Liver (tissue), 3 donors: Measurements from ENCODE around the gene PCDH19.

ENCODE experiments used
- GABPA ChIP-seq, 2 donors: IDR thresholded peaks in 1 of 2; conservative IDR thresholded peaks in 1 of 2; 2 replicates each; pipeline ENCODE4 v1.6.1; 2016; ENCODE audit warnings: antibody characterized with exemption in 2 of 2, mild to moderate bottlenecking in 1 of 2, moderate library complexity in 1 of 2
- HNF4G ChIP-seq: IDR thresholded peaks from 2 replicates; pipeline ENCODE4 v1.6.1; 2016; ENCODE audit warnings: antibody characterized with exemption
- RAD21 ChIP-seq, 2 donors: IDR thresholded peaks; 2 replicates each; pipeline ENCODE4 v1.6.1; 2016; ENCODE audit warnings: antibody characterized with exemption in 2 of 2, mild to moderate bottlenecking in 2 of 2
- RXRA ChIP-seq, 2 donors: IDR thresholded peaks; 2 replicates each; pipeline ENCODE4 v1.6.1; 2017 to 2018; ENCODE audit warnings: antibody characterized with exemption in 2 of 2, mild to moderate bottlenecking in 1 of 2
- SP1 ChIP-seq: IDR thresholded peaks from 2 replicates; pipeline ENCODE4 v1.6.1; 2018; ENCODE audit warnings: antibody characterized with exemption, mild to moderate bottlenecking
- TAF1 ChIP-seq: conservative IDR thresholded peaks from 2 replicates; pipeline ENCODE4 v1.6.1; 2016; ENCODE audit warnings: antibody characterized with exemption, mild to moderate bottlenecking
- YY1 ChIP-seq: IDR thresholded peaks from 2 replicates; pipeline ENCODE4 v1.6.1; 2016; ENCODE audit warnings: antibody characterized with exemption, mild to moderate bottlenecking
- TF ChIP-seq, protein P1 (sequence below): fragments of 150-350 bp; IDR thresholded peaks from 2 replicates; pipeline ENCODE4 v1.5.1; 2017; ENCODE audit warnings: improper control_type of control experiment, low read depth, low read length; ENCODE audit not compliant: missing input control
- TF ChIP-seq, protein P2 (sequence below): IDR thresholded peaks from 2 replicates; pipeline ENCODE4 v1.6.1; 2016; ENCODE audit warnings: antibody characterized with exemption, mild to moderate bottlenecking
- TF ChIP-seq, protein P3 (sequence below): IDR thresholded peaks from 2 replicates; pipeline ENCODE4 v1.6.1; 2016; ENCODE audit warnings: antibody characterized with exemption
- TF ChIP-seq, protein P4 (sequence below): IDR thresholded peaks from 2 replicates; pipeline ENCODE4 v1.6.1; 2016; ENCODE audit warnings: antibody characterized with exemption
- TF ChIP-seq, protein P5 (sequence below): IDR thresholded peaks from 2 replicates; pipeline ENCODE4 v1.6.1; 2016; ENCODE audit warnings: antibody characterized with exemption
- donor health status: healthy.
- donor health status: healthy.

DNA sequence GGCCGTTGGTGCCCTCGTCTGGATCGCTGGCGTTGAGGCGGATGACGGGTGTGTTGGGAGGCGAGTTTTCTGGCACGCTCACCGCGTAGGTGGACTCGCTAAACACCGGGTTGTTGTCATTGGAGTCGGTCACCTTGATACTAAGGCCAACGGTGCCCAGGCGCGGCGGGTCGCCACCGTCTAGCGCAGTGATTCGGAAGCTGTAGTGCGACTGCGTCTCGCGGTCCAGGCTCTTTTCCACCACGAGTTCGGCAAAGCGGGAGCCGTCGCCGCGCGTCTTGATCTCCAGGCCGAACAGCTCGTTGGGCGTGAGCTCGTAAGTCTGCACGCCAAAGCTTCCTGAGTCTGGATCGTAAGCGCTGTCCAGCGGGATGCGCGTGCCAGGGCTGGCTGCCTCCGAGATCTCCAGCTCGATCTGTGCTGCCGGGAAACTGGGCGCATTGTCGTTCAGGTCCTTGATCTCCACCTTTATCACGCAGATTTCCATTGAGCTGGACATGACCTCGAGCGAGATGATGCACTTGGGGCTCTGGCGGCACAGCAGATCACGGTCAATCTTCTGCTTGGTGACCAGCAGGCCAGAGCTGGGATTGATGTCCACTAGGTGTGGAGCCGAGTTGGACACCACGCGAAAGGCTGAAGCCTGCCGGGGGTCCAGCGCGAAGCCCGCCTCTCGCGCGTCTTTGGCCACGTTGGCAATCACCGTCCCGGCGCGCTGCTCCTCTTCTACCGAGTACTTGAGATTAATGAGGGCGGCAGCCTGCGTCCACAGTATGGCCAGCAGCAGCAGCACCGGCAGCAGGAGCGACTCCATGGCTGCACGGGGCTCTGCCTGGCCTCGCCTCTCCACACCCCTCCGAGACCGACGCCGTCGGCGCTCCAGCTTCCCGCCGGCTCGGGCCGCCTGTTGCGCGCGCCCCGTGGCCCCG, 2.0 kb downstream of the PCDH19 start:
- TF ChIP-seq, protein P1, sequence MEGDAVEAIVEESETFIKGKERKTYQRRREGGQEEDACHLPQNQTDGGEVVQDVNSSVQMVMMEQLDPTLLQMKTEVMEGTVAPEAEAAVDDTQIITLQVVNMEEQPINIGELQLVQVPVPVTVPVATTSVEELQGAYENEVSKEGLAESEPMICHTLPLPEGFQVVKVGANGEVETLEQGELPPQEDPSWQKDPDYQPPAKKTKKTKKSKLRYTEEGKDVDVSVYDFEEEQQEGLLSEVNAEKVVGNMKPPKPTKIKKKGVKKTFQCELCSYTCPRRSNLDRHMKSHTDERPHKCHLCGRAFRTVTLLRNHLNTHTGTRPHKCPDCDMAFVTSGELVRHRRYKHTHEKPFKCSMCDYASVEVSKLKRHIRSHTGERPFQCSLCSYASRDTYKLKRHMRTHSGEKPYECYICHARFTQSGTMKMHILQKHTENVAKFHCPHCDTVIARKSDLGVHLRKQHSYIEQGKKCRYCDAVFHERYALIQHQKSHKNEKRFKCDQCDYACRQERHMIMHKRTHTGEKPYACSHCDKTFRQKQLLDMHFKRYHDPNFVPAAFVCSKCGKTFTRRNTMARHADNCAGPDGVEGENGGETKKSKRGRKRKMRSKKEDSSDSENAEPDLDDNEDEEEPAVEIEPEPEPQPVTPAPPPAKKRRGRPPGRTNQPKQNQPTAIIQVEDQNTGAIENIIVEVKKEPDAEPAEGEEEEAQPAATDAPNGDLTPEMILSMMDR = no peak
- TF ChIP-seq, protein P2, sequence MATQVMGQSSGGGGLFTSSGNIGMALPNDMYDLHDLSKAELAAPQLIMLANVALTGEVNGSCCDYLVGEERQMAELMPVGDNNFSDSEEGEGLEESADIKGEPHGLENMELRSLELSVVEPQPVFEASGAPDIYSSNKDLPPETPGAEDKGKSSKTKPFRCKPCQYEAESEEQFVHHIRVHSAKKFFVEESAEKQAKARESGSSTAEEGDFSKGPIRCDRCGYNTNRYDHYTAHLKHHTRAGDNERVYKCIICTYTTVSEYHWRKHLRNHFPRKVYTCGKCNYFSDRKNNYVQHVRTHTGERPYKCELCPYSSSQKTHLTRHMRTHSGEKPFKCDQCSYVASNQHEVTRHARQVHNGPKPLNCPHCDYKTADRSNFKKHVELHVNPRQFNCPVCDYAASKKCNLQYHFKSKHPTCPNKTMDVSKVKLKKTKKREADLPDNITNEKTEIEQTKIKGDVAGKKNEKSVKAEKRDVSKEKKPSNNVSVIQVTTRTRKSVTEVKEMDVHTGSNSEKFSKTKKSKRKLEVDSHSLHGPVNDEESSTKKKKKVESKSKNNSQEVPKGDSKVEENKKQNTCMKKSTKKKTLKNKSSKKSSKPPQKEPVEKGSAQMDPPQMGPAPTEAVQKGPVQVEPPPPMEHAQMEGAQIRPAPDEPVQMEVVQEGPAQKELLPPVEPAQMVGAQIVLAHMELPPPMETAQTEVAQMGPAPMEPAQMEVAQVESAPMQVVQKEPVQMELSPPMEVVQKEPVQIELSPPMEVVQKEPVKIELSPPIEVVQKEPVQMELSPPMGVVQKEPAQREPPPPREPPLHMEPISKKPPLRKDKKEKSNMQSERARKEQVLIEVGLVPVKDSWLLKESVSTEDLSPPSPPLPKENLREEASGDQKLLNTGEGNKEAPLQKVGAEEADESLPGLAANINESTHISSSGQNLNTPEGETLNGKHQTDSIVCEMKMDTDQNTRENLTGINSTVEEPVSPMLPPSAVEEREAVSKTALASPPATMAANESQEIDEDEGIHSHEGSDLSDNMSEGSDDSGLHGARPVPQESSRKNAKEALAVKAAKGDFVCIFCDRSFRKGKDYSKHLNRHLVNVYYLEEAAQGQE = no peak
- TF ChIP-seq TAF1 = no peak
- TF ChIP-seq, protein P3, sequence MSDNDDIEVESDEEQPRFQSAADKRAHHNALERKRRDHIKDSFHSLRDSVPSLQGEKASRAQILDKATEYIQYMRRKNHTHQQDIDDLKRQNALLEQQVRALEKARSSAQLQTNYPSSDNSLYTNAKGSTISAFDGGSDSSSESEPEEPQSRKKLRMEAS = no peak
- no peak for TF ChIP-seq YY1
- TF ChIP-seq, protein P4, sequence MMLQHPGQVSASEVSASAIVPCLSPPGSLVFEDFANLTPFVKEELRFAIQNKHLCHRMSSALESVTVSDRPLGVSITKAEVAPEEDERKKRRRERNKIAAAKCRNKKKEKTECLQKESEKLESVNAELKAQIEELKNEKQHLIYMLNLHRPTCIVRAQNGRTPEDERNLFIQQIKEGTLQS = no peak
- TF ChIP-seq GABPA (IDR thresholded peaks at IDR 0.05 in 1 of 2, conservative IDR thresholded peaks at IDR 0.05 in 1 of 2) = no peak
- no peak for TF ChIP-seq RXRA (IDR thresholded peaks at IDR 0.05)
- TF ChIP-seq SP1 = no peak
- no peak for TF ChIP-seq HNF4G
- TF ChIP-seq RAD21 (IDR thresholded peaks at IDR 0.05) = no peak
- TF ChIP-seq, protein P5, sequence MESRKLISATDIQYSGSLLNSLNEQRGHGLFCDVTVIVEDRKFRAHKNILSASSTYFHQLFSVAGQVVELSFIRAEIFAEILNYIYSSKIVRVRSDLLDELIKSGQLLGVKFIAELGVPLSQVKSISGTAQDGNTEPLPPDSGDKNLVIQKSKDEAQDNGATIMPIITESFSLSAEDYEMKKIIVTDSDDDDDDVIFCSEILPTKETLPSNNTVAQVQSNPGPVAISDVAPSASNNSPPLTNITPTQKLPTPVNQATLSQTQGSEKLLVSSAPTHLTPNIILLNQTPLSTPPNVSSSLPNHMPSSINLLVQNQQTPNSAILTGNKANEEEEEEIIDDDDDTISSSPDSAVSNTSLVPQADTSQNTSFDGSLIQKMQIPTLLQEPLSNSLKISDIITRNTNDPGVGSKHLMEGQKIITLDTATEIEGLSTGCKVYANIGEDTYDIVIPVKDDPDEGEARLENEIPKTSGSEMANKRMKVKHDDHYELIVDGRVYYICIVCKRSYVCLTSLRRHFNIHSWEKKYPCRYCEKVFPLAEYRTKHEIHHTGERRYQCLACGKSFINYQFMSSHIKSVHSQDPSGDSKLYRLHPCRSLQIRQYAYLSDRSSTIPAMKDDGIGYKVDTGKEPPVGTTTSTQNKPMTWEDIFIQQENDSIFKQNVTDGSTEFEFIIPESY = no peak
